Stimulated activated CD4-positive, alpha-beta T cell treated with anti-CD3 and anti-CD28 coated beads, TNF-alpha, amount 100 ng/mL, for 48 hours (primary cell): ENCODE results near the gene LRP3.
"Not testable (repeated sequence)": the region's sequence is repeated elsewhere in the genome, so short reads cannot be mapped to it uniquely, and the experiment has no call there.

Experiments
- DNase-seq, 3 donors: peaks; one replicate each; pipeline ENCODE4 v3.0.0-alpha.2; 2020; ENCODE audit warnings: low read depth in 3 of 3

The LRP3 gene

GRCh38 chr19:33176670-33177416, 17.3 kb upstream of the LRP3 start:
- peak; percentile 94 to 97 (median 94) for DNase-seq

- no peak for DNase-seq
Observed at GRCh38 chr19:33177417-33177979, 16.6 kb upstream of the LRP3 start.

- DNase-seq, result no peak
Observed at GRCh38 chr19:33186431-33187182, 7.5 kb upstream of the LRP3 start.

GRCh38 chr19:33187183-33187540, 7.0 kb upstream of the LRP3 start:
- no peak for DNase-seq

- no peak for DNase-seq
Observed at GRCh38 chr19:33189453-33189852, 4.7 kb upstream of the LRP3 start.

- not testable (repeated sequence) for DNase-seq
Observed at GRCh38 chr19:33191092-33191491, 3.0 kb upstream of the LRP3 start.

- DNase-seq, result no peak
Observed at GRCh38 chr19:33191501-33191900, 2.6 kb upstream of the LRP3 start.

GRCh38 chr19:33192010-33192409, 2.1 kb upstream of the LRP3 start:
- no peak for DNase-seq

- DNase-seq, result no peak
Observed at GRCh38 chr19:33193269-33193864, 763 bp upstream of the LRP3 start.

- no peak for DNase-seq
Observed at GRCh38 chr19:33194532-33194885, 379 bp downstream of the LRP3 start.

- no peak for DNase-seq
Observed at GRCh38 chr19:33194886-33195644, 935 bp downstream of the LRP3 start.

- no peak for DNase-seq
Observed at GRCh38 chr19:33195645-33196347, 1.7 kb downstream of the LRP3 start.

GRCh38 chr19:33196446-33197193, 2.5 kb downstream of the LRP3 start:
- no peak for DNase-seq

- DNase-seq, result no peak
Observed at GRCh38 chr19:33197591-33198000, 3.5 kb downstream of the LRP3 start.

- DNase-seq, result no peak
Observed at GRCh38 chr19:33198169-33198568, 4.0 kb downstream of the LRP3 start.

- no peak for DNase-seq
Observed at GRCh38 chr19:33199441-33200265, 5.5 kb downstream of the LRP3 start.

- no peak for DNase-seq
Observed at GRCh38 chr19:33201473-33201872, 7.3 kb downstream of the LRP3 start.

- no peak for DNase-seq
Observed at GRCh38 chr19:33201886-33202545, 7.9 kb downstream of the LRP3 start.
